Activated gamma-delta T cell (primary cell): Measurements from ENCODE around the gene ARMC5.

Experiments used
- DNase-seq: peaks from one replicate; lab custom pipeline; 2025; lab: John Stamatoyannopoulos, UW

Gene ARMC5

GRCh38 chr16:31461201-31461920, 2.1 kb downstream of the ARMC5 start:
- DNase-seq = no peak

GRCh38 chr16:31461921-31462804, 2.9 kb downstream of the ARMC5 start:
- no peak for DNase-seq

GRCh38 chr16:31464348-31464769, 5.1 kb downstream of the ARMC5 start:
- no peak for DNase-seq

GRCh38 chr16:31464781-31465260, 5.5 kb downstream of the ARMC5 start:
- DNase-seq = no peak

GRCh38 chr16:31465788-31466370, 6.6 kb downstream of the ARMC5 start:
- DNase-seq = no peak

- no peak for DNase-seq
Measured at GRCh38 chr16:31466381-31466841, 7.1 kb downstream of the ARMC5 start.

GRCh38 chr16:31467151-31467773, 8.0 kb downstream of the ARMC5 start:
- DNase-seq = no peak

GRCh38 chr16:31467858-31468257, 8.6 kb downstream of the ARMC5 start:
- DNase-seq = no peak

GRCh38 chr16:31470615-31471014, 11.3 kb downstream of the ARMC5 start:
- no peak for DNase-seq

GRCh38 chr16:31471241-31471874, 12.1 kb downstream of the ARMC5 start:
- DNase-seq = no peak

GRCh38 chr16:31471875-31472708, 12.8 kb downstream of the ARMC5 start, which contains the start of gene TGFB1I1:
TGFB1I1 (plus strand) TSS chr16:31472152; CDS start chr16:31472189, 37 bp downstream.
- no peak for DNase-seq

GRCh38 chr16:31472709-31473203, 13.5 kb downstream of the ARMC5 start:
- DNase-seq = no peak

- no peak for DNase-seq
Measured at GRCh38 chr16:31473264-31473984, 14.1 kb downstream of the ARMC5 start.

GRCh38 chr16:31474173-31474714, 14.9 kb downstream of the ARMC5 start:
- DNase-seq = no peak

GRCh38 chr16:31474773-31475738, 15.8 kb downstream of the ARMC5 start:
- DNase-seq = no peak

- no peak for DNase-seq
Measured at GRCh38 chr16:31475946-31476302, 16.6 kb downstream of the ARMC5 start.

GRCh38 chr16:31476303-31477219, 17.3 kb downstream of the ARMC5 start:
- DNase-seq = peak; percentile 71
